Right renal pelvis (tissue), 4 donors: Measurements from ENCODE around the gene HSF5. TPM values are rescaled to one million over a fixed set of nuclear protein-coding genes. Genes with fewer than 3 reads are reported as not detected.
"Not testable (repeated sequence)": the region's sequence is repeated elsewhere in the genome, so short reads cannot be mapped to it uniquely, and the experiment has no call there.

Source experiments
- DNase-seq, 4 donors: peaks; one replicate each; pipeline ENCODE4 v3.0.0-alpha.2; 2013; ENCODE audit warnings: low read depth in 4 of 4, low spot score in 3 of 4, missing footprints in 1 of 4
- polyA plus RNA-seq, 4 donors: library from polyadenylated mRNA; unstranded; fragments of 120-200 nt; gene quantifications; one replicate each; pipeline ENCODE4 v1.2.1, GENCODE V29; 2013; ENCODE audit not compliant: insufficient read length in 4 of 4

Gene HSF5
- polyA plus RNA-seq, 4 donors: 0.27 to 0.53 (median 0.36) TPM

DNA sequence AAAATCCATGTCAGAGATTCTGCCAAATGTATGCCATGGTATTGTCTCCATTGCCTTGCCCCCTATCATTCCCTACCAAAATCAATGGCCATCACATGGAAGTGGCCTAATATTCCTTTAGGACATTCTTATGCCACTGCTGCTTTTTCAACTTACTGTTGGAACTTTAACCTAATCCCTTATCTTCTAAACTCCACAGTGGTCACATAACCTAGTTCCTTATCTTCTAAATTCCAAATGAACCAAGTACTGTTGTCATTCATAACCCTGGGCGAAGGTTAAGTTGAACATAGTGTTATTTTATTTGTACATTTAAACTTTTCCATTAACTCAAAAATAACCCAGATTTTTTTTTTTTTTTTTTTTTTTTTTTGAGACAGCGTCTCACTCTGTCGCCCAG lies 3.6 kb downstream of the HSF5 start:
- no peak for DNase-seq

DNA sequence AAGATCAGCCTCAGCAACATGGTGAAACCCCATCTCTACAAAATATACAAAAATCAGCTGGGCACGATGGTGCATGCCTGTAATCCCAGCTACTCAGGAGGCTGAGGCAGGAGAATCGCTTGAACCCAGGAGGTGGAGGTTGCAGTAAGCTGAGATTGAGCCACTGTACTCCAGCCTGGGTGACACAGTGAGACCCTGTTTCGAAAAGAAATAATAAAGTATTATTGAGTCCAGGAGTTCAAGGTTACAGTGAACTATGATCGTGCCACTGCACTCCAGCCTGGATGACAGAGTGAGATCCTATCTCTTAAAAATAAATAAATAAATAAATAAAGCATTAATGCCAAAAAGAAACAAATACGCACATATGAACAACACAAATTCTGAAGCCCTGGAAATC lies 6.4 kb downstream of the HSF5 start:
- not testable (repeated sequence) for DNase-seq

DNA sequence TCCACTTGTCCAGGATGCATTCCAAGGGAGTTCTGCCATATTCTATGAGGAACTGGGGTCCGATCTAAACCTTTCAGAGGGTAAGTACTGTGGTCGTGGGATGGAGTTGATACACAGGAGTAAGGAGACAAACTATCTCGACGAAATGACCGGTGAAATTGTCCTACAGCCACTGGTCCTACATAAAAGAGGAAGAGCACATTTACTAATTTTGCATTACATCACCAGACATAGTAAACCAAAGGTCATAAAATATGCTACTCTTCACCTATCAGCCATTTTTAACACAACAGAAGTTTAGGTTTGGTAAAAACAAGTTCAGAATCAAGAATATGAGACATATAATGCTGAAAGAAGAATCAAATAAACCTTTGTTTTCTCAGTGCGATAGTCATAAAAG lies 8.1 kb downstream of the HSF5 start:
- no peak for DNase-seq

DNA sequence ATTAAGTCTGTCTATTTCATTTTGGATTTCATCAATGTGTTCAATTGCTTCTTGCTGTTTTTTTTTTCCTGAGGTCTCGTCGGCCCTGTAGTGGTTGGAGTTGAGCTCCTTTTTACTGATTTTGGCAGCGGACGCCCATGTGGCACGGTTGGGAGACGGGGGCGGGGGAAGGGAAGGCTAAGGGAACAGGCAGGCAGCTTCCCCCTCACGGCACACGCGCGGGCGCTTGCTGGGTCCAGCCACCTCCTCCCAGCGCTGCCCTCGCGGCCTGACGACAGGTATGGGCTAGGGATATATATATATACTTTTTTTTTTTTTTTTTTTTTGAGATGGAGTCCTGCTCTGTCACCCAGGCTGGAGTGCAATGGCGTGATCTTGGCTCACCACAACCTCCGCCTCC lies 11.4 kb downstream of the HSF5 start:
- no peak for DNase-seq

DNA sequence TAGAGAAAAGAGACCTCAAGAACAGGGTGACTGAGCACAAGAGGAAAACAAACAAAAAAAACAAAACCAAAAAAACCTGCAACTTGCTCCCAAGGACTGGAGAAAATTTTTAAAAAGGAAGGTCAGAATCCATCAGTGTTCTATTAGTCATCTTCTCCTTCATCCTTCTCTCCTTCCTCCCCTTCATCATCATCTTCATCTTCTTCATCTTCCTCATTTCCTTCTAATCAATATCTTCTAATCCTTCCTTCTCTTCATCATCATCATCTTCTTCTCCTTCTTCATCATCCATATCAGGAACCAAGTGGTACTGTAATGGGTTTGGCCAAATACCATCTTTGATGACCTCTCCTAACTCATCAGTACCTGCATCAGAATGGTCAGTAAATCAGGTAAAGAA lies 12.2 kb downstream of the HSF5 start:
- no peak for DNase-seq

DNA sequence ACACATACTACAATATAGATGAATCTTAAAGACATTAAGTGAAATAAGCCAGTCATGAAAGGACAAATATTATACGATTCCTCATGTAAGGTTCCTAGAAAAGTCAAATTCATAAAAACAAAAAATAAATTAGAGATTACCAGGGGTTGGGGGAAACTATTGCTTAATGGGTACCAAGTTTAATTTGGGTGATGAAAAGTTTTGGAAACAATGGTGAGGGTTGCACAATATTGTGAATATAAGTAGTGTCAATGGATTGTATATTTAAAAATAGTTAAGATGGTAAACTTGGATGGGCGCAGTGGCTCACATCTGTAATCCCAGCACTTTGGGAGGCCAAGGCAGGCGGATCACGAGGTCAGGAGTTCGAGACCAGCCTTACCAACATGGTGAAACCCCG lies 17.9 kb downstream of the HSF5 start:
- no peak for DNase-seq

DNA sequence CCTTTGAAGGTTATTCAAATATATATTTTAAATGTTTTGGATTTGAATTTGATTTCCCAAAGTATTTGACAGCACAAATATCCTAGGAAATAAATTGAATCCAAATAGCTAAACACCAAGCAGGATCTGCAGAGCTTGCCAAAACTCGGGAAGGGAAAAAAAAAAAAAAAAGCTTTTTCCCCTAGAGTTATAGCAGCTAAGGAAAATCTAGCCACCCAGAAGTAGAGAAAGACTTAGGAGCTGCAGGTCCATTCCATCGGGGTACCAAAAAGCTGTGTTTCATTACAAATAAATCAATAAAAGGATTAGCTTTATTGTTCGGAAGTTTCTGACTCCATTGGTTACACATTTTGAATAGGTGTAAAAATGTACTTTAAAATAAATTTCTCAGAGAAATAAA lies 19.3 kb downstream of the HSF5 start:
- DNase-seq: no peak

DNA sequence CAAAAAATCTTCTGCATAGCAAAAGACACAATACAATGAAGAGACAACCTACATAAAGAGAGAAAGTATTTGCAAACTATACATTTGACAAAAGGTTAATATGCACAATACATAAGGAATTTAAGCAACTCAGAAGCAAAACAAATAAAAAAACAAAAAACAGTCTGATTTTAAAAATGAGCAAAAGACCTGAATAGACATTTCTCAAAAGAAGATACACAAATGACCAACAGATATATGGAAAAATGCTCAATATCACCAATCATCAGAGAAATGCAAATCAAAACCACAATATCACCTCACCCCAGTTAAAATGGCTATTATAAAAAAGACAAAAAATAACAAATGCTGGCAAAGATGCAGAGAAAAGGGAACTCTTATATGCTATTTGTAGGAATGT lies 32.7 kb downstream of the HSF5 start:
- DNase-seq: no peak

DNA sequence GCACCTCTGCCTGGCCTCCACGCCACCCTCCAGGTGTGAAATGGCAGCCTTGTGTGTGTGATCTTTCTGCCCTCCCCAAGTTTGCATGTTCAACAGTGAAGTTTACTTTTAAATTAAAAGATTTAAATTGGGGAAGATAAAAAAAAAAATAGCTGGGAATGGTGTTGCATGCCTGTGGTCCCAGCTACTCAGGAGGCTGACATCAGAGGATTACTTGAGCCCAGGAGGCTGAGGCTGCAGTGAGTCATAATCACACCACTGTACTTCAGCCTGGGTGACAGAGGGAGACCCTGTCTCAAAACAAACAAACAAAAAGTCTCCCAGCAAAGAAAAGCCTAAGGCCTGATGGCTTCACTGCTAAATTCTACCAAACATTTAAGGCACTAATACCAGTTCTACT lies 35.5 kb downstream of the HSF5 start:
- DNase-seq: no peak

DNA sequence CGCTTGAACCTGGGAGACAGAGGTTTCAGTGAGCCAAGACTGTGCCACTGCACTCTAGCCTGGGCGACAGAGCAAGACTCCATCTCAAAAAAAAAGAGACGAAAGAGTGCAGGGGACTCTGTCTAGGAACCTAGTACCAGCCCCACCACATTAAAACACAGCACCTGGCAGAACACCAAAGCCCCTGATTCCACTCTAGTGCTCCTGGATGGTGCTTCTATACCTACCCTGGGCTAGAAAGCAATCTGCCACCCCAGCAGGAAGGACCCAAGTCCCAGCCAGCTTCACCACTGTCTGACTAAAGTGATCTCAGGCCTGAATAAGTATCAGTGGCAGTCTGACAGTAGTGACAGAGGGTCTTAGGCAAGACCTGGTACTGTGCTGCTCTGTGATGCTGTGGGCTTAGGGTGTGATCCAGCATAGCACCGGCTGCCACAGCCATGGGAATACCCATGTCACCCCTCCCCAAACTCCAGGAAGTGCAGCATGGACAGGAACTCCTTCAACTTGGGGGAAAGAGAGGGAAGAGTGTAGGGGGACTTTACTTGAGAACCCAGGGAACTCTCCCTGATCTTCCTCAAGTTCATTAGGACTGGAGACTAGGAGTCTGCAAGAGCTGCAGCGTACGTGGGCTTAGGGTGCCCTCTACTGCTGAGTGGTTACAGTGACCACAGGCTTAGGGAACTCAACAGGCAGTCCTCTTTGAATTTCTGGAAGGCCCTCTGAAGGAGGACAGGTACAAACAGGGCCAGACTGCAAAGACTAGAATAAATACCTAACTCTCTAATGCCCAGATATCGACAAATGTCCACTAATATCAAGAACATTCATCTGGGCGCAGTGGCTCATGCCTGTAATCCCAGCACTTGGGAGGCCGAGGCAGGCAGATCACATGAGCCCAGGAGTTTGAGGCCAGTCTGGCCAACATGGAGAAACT lies 40.9 kb downstream of the HSF5 start:
- peak in 3 of 4 donors; percentile 23 to 44 (median 40) for DNase-seq

DNA sequence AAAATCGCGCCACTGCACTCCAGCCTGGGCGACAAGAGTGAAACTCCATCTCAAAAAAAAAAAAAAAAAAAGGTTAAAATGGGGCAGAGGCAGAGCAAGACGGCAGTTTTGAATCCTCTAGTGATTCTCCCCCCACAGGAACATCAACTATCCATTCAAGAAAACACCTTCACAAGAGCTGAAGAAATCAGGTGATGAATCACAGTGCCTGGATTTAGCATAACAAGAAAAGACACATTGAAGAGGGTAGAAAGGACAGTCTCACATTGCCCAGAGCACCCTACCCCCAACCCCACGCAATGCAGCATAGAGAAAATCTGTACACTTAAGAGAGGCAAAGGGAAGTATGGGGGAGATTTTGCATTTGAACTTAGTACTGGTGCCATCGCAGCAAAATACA lies 42.1 kb downstream of the HSF5 start:
- DNase-seq: no peak

DNA sequence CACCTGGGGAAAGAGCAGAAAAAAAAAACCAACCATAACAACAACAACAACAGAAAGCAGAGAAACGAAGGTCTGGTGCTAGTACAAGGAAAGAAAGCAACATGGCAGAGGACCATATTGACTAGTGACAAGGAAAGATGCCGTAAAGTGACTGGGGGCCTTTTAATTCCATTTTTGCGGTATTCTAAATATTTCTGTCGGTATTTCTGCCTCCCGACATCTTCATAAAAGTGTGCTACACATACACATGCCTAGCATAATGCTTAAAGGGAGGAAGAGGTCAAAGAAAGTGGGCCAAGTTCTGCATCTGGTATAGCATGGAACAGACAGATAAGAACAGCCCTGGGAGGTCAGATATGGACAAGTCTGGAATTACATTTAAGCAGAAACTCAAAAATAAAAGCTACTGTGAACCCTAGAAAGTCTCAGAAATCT lies 51.4 kb downstream of the HSF5 start:
- DNase-seq: no peak

DNA sequence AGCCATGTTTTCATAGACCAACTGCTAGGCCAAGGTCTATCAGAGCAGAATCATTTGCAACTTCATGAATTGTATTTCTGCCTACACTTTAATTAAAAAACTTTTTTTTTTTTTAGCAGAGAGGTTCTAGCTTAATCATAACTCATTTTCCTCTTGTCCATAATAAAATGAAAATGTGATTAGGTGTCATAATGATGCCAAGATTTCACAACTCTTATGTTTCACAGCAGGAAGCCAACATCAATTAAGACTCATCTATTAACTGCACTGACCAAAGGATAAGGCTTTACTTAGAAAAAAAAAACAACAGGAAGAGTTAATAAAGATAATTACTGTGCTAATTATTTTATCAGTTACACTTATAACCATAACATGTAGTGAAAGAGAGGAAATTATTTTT lies 52.0 kb downstream of the HSF5 start:
- no peak for DNase-seq

DNA sequence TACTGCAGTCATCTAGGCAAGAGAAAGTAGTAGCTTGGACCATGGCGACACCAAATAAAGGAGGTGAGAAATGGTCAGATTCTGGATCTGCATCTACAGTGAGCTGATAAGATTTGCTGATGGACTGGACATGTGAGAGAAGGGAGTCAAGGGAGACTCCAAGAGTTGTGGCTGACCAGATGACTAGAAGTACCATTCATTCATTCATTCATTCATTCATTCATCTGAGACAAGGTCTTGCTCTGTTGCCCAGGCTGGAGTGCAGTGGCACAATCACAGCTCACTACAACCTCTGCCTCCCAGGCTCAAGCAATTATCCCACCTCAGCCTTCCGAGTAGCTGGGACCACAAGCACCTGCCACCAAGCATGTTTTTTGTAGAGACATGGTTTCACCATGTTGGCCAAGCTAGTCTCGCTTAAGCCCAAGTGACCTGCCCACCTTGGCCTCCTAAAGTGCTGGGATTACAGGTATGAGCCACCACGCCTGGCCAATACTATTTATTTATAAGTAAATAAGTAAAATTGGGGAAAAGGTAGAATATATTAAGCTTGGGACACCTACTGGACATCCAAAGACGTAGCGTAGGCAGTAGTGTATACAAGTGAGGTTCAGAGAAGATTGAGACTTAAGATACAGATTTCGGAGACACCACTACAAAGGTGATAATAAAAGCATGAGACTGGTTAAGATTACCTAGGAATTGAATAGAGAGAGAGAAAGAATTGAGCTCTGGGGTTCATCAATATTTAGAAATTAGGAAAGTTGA lies 55.2 kb downstream of the HSF5 start:
- no peak for DNase-seq

DNA sequence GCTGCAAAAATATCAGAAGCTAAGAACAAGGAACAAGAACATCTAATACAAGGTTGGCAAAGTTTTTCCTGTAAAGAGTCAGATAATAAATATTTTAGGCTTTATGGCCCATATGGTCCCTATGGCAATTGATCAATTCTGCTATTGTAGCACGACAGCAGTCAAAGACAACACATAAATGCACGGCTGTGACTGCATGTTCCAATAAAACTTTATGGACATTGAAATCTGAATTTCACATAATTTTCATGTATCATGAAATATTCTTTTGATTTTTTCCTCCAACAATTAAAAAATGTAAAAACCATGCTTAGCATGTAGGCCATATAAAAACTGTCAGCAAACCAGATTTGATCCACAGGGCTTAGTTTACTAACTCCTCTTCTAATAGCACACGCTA lies 60.4 kb downstream of the HSF5 start:
- DNase-seq: no peak

DNA sequence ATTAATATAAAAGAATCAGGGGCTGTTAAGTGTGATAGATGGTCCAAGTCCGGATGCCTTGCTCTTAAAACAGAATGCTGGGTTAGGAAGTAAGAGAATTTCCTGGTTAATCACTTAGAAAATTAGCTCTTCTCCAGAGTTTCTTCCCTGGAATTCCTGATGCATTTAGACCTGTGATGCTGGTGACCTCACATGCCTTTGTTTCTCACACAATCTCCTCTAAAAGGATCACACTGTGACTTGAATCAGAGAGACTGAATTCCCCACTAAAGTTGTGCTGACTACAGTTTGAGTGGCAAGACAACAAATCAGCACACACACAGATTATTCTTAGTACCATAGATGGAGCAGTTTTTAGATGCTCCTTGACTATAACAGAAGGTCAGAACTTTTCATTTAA lies 66.5 kb downstream of the HSF5 start:
- no peak for DNase-seq

DNA sequence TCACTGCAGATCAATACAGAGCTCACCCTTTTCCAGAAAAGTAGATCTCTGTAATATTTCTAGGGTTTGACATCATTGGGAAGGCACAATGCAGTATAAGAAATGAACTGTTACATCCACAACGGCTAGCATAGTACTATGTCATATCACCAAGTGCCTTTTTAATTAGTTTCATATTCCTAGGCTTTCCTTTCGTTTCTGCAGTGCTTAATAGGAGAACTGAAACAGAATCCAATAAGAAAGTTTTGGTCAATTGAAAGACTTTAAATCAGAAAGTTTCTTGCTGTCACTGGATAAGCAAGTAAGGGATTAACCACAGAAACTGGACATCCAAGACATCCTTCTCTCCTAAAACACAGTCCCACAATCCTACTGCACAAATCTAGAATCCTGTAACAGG lies 67.4 kb downstream of the HSF5 start:
- DNase-seq: no peak

DNA sequence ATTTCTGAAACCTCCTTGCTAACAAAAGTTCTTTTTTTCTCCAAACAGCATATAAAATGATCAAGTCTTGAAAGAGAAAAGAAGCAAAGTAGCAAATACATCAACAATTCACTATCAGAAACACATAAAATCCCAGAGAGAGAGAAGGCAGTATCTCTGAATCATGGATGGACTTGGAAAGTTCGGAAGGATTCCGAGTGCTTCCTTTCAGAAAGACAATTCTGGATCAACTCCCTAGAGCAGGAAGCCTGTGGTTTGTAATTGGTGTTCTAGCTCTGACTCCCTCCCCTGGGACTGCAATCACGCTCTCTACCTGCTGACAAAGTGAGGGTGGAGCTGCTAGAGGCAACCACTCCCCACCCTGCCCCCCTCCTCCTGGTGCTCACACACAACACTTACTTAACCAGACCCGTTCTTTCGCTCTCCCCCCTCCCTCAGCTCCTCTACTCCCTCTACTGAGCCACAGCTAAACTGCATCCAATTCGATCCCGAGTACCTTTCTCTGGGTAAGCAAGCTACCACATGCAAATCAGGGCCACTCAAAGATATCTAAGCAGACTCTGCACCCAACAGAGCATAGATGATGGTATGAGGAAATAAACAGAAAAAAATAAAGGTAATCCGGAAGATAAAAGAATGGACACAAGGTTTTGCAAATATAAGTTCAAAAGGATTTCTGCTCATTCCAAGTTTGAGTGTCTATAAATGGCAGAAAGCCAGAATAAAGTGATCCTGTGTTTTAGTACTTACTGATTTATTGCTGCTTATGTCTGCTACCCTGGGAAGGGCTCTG lies 70.7 kb downstream of the HSF5 start, which contains the start of gene RNF43:
Gene RNF43 (minus strand): TSS at position 235 of the 793 bp plus-strand sequence. CDS start 1,957 bp downstream, outside the sequence.
- DNase-seq: peak; percentile 80 to 90 (median 88)

DNA sequence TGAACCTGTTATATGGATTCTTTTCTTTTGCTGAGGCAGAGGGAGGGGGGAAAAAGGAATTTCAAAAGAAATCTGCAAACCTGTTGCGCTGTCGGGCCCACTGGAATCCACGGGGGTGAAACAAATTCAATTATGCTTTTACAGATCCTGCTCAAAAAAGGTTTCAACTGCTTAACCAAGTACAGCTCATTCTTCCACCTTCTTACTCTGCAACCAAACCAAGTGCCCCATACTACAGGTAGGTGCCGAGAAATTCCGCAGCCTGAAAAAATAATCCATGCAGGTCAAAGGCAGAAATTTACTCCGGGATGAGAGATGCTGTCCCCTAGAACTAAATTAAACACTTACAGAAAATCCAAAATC lies 71.3 kb downstream of the HSF5 start:
- no peak for DNase-seq

DNA sequence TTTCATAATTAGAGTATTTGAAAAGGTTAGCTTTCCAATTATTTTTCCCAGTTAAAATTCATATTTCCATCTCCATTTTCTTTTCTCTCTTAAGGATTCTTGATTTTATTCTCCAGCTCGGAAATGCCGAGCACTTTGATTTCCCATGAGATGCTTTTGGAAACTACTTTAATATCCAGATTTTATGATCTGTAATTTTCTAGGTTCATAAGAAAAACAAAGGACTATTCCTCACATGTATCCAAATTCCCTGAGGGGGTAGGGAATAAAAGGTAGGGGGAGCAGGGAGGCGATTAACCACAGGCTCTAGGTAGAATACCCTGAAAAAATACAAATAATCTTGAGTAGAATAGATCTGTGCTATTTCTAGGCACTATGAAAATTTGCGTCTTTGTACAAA lies 71.8 kb downstream of the HSF5 start:
- DNase-seq: no peak
